Activated T-cell treated with anti-CD3 and anti-CD28 coated beads, Interleukin-2, amount 50 U/mL, for 4 hours (primary cell): ENCODE results near the gene MUC4. TPM values are rescaled to one million over a fixed set of nuclear protein-coding genes. Genes with fewer than 3 reads are reported as not detected.
"Not testable (repeated sequence)": the region's sequence is repeated elsewhere in the genome, so short reads cannot be mapped to it uniquely, and the experiment has no call there.

Source experiments
- ATAC-seq, 2 donors: fragments of 200-7000 bp; cut with Tn5 transposase; one replicate each; pipeline ENCODE4 v1.10.0; 2021
- DNase-seq: peaks from one replicate; pipeline ENCODE4 v3.0.0-alpha.2; 2020
- H3K27me3 Mint-ChIP-seq: one replicate; pipeline ENCODE4 v1.8.0; 2021; ENCODE audit warnings: low read depth, mixed read lengths
- H3K36me3 Mint-ChIP-seq: one replicate; pipeline ENCODE4 v1.8.0; 2022; ENCODE audit warnings: mixed read lengths; ENCODE audit not compliant: insufficient read depth
- H3K4me1 Mint-ChIP-seq: one replicate; pipeline ENCODE4 v1.8.0; 2021; ENCODE audit warnings: low read depth, mixed read lengths
- H3K4me3 Mint-ChIP-seq: one replicate; pipeline ENCODE4 v1.8.0; 2021; ENCODE audit warnings: mild to moderate bottlenecking, moderate library complexity, mixed read lengths
- H3K9me3 Mint-ChIP-seq: one replicate; pipeline ENCODE4 v1.8.0; 2021; ENCODE audit warnings: mixed read lengths
- total RNA-seq, 3 donors: library from RNA; stranded (reverse); gene quantifications; one replicate each; pipeline ENCODE4 v1.2.1, GENCODE V29; 2021

Gene MUC4
- total RNA-seq, 3 donors from 2014 or later: 0.08 to 0.24 (median 0.13) TPM

DNA sequence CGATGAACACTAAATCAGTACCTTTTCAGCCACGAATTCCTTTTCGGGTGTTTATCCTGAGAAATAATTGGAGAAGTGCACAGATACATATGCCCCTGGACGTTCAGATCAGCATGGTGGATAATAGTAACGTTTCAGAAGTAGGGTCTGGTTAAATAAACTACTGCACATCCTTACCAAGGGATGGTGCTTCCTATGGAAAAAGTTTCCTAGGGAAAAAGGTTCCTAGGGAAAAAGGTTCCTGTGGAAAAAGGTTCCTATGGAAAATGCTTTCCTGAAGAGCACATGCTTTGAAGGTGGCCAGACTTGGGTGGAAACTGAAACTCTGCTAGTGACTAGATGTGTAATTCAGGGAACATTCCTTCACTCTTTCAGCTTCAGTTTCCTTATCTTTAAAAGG, 62.6 kb downstream of the MUC4 start:
- peaks cover 11% of the 10 kb centered on the region for H3K27me3 Mint-ChIP-seq
- not testable (repeated sequence) for ATAC-seq, H3K4me3 Mint-ChIP-seq, H3K36me3 Mint-ChIP-seq, H3K9me3 Mint-ChIP-seq, DNase-seq
- peaks cover 10% of the 10 kb centered on the region for H3K4me1 Mint-ChIP-seq

DNA sequence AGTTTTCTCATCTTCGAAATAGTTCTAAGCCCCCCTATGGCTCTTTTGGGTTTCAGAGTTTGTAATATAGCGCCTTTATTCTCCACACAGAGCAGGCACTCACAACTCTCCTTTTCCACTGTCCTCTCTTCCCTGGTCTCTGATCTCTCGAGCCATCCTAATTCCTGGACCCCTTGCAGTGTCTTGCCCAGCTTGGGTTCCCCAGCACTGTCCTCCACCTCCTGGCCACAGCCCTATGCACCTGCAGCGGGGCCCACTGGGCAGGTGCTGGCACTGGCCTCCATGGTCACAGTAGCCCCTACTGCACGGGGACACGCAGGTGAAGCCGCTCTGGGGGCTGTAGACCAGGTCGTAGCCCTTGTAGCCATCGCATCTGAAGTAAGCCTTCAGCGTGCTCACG, 63.1 kb downstream of the MUC4 start:
- peaks cover 10% of the 10 kb centered on the region for H3K4me1 Mint-ChIP-seq
- no peaks in the 10 kb centered on the region for H3K36me3 Mint-ChIP-seq
- ATAC-seq (no peak), DNase-seq (no peak)
- H3K27me3 Mint-ChIP-seq: peaks cover 11% of the 10 kb centered on the region
- no peak overlapping the region for H3K4me3 Mint-ChIP-seq
- no peaks in the 10 kb centered on the region for H3K9me3 Mint-ChIP-seq

DNA sequence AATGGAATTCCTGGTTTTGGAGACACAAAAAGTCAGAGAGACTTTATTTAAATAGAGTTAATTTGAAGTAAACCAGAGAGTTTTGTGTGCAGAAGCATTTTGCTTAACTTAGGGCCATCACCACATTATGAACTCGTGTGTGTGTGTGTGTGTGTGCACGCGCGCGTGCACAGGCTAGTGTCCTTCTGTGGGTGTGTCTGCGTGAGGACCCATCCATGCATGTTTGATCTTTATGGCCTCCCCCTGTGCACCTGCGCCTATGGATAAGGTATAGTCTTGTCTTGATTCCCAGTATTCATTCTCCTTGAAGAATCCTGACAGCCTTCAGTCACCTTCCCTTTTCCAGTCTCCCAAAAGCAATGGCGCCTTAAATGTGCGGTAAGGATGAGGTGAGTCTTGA, 65.0 kb downstream of the MUC4 start:
- ATAC-seq: no peak
- Mint-ChIP-seq H3K4me1 (peaks cover 10% of the 10 kb centered on the region), H3K36me3 (no peaks in the 10 kb centered on the region), H3K27me3 (peaks cover 10% of the 10 kb centered on the region), H3K9me3 (no peaks in the 10 kb centered on the region), H3K4me3 (no peak overlapping the region)
- no peak for DNase-seq

GRCh38 chr3:195746346-195746745, 65.4 kb downstream of the MUC4 start:
- H3K27me3 Mint-ChIP-seq: peaks cover 10% of the 10 kb centered on the region
- ATAC-seq: no peak
- no peaks in the 10 kb centered on the region for H3K36me3 Mint-ChIP-seq

DNA sequence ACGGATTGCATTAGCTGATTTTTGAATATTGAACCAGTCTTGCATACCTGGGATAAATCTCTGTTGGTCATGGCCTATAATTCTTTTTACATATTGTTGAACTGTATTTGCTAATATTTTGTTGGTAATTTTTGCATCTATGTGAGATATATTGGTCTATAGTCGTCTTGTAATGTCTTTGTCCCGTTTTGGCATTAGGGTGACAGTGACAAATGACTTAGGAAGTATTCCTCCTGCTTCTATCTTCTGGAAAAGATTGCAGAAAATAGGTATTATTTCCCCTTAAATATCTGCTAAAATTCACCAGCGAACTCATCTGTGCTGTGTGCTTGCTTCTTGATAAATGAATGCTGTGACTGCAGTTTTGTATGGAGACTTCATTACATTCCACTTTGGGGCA, 67.3 kb downstream of the MUC4 start:
- Mint-ChIP-seq H3K27me3 (peaks cover 10% of the 10 kb centered on the region), H3K9me3 (no peaks in the 10 kb centered on the region), H3K36me3 (no peaks in the 10 kb centered on the region)

More at GRCh38 chr3:195746346-195746745, 65.4 kb downstream of the MUC4 start:
- no peaks in the 10 kb centered on the region for H3K9me3 Mint-ChIP-seq
- no peak overlapping the region for H3K4me3 Mint-ChIP-seq
- peaks cover 10% of the 10 kb centered on the region for H3K4me1 Mint-ChIP-seq
- no peak for DNase-seq

GRCh38 chr3:195739561-195740111, 72.1 kb downstream of the MUC4 start:
- Mint-ChIP-seq H3K36me3 (peaks cover 10% of the 10 kb centered on the region), H3K4me3 (no peak overlapping the region), H3K27me3 (peaks cover 2% of the 10 kb centered on the region), H3K9me3 (no peaks in the 10 kb centered on the region), H3K4me1 (no peaks in the 10 kb centered on the region)
- DNase-seq (no peak), ATAC-seq (no peak)

More for the DNA sequence above, 67.3 kb downstream of the MUC4 start:
- no peak for DNase-seq
- H3K4me3 Mint-ChIP-seq: no peak overlapping the region
- ATAC-seq: no peak
- peaks cover 10% of the 10 kb centered on the region for H3K4me1 Mint-ChIP-seq

GRCh38 chr3:195738274-195739044, 73.3 kb downstream of the MUC4 start:
- Mint-ChIP-seq H3K36me3 (peaks cover 10% of the 10 kb centered on the region), H3K27me3 (no peaks in the 10 kb centered on the region), H3K4me3 (no peak overlapping the region), H3K9me3 (no peaks in the 10 kb centered on the region), H3K4me1 (no peaks in the 10 kb centered on the region)
- no peak for DNase-seq
- no peak for ATAC-seq

- H3K4me3 Mint-ChIP-seq, H3K9me3 Mint-ChIP-seq, H3K4me1 Mint-ChIP-seq, H3K27me3 Mint-ChIP-seq, ATAC-seq, DNase-seq, H3K36me3 Mint-ChIP-seq: not testable (repeated sequence)
Observed at GRCh38 chr3:195737782-195738181, 73.9 kb downstream of the MUC4 start.

- Mint-ChIP-seq H3K36me3 (peaks cover 10% of the 10 kb centered on the region), H3K4me1 (no peaks in the 10 kb centered on the region), H3K27me3 (no peaks in the 10 kb centered on the region), H3K4me3 (no peak overlapping the region), H3K9me3 (no peaks in the 10 kb centered on the region)
- ATAC-seq (no peak), DNase-seq (no peak)
Observed at GRCh38 chr3:195736866-195737490, 74.8 kb downstream of the MUC4 start.

GRCh38 chr3:195735036-195735695, 76.6 kb downstream of the MUC4 start:
- peaks cover 14% of the 10 kb centered on the region for H3K36me3 Mint-ChIP-seq
- H3K9me3 Mint-ChIP-seq: no peaks in the 10 kb centered on the region
- DNase-seq (no peak), ATAC-seq (no peak)
- no peaks in the 10 kb centered on the region for H3K27me3 Mint-ChIP-seq
- H3K4me3 Mint-ChIP-seq: no peak overlapping the region
- no peaks in the 10 kb centered on the region for H3K4me1 Mint-ChIP-seq

- Mint-ChIP-seq H3K9me3 (no peaks in the 10 kb centered on the region), H3K4me3 (no peak overlapping the region), H3K36me3 (peaks cover 15% of the 10 kb centered on the region), H3K4me1 (no peaks in the 10 kb centered on the region), H3K27me3 (no peaks in the 10 kb centered on the region)
- DNase-seq: no peak
- no peak for ATAC-seq
Observed at GRCh38 chr3:195732940-195733339, 78.8 kb downstream of the MUC4 start.

DNA sequence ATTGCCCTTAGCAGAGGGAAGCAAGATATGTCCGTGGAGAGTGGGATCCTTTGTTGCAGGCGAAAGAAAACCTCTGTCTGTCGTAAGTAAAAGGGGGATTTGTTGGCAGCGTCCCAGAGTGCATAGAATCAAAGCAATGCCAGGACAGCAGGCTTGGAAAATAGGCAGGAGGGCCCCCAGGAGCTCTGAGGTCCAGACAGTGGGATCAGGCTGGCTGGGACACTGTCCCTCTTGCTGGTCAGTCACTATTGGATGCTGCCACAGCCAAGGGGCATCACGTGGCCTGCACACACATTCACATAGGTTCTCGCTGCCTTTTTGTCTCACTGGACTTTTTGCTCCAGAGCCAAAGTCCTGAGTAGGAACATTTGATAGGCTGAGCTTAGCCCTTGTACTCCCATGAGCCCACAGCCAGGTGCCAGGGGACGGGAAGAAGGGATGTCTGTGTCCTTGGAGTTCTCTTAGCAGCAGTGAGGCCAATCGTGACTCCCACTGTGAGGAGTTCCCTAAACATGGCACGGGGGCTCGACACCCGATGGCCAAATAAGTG, 80.3 kb downstream of the MUC4 start:
- no peak for ATAC-seq
- peaks cover 13% of the 10 kb centered on the region for H3K36me3 Mint-ChIP-seq

DNA sequence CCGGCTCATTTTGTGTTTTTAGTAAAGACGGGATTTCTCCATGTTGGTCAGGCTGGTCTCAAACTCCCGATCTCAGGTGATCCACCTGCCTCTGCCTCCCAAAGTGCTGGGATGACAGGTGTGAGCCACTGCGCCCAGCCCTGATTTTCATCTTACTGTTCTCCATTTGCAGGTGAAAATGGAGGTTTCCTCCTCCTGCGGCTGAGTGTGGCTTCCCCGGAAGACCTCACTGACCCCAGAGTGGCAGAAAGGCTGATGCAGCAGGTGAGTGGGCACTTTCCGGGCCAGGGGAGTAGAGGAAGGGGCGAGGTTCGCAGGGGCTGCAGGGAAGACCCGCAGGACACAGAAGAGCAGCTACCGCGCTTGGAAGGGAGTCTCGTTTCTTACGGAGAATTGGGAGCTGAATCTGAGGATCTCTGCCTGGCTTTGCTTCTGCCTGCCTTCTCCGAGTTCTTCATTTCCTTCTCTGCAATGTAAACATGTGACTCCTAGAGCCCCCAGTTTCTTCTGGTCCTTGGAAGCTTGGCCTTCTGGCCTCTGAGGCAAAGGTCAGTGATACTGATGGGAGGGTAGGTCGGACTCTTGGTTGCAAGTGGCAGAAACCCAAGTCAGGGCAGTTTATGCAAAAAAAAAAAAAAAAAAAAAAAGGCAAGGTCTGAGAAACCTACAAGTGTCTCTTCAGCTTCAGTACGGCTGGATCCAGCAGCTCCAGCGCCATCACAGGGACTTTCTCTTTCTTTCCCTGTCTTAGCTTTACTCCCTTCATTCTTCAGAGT, 82.1 kb downstream of the MUC4 start:
- Mint-ChIP-seq H3K9me3 (no peaks in the 10 kb centered on the region), H3K4me3 (no peak overlapping the region), H3K4me1 (no peaks in the 10 kb centered on the region), H3K36me3 (peaks cover 6% of the 10 kb centered on the region), H3K27me3 (no peaks in the 10 kb centered on the region)
- ATAC-seq: no peak
- no peak for DNase-seq

More for the DNA sequence above, 80.3 kb downstream of the MUC4 start:
- H3K9me3 Mint-ChIP-seq: no peaks in the 10 kb centered on the region
- no peak for DNase-seq
- H3K27me3 Mint-ChIP-seq: no peaks in the 10 kb centered on the region
- no peak overlapping the region for H3K4me3 Mint-ChIP-seq
- H3K4me1 Mint-ChIP-seq: no peaks in the 10 kb centered on the region

DNA sequence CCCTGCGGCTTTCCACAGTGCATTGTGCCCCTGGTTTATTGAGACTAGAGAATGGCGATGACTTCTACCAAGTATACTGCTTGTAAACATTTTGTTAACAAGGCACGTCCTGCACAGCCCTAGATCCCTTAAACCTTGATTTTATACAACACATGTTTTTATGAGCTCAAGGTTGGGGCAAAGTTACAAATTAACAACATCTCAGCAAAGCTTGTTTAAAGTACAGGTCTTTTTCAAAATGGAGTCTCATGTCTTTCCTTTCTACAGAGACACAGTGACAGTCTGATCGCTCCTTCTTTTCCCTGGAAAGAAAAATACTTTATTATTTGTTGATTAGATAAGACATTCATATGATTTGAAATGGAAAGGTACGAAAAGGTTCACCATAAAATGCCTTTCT, 82.9 kb downstream of the MUC4 start:
- ATAC-seq, DNase-seq, H3K4me1 Mint-ChIP-seq, H3K27me3 Mint-ChIP-seq, H3K36me3 Mint-ChIP-seq, H3K4me3 Mint-ChIP-seq, H3K9me3 Mint-ChIP-seq: not testable (repeated sequence)
